ENCODE results near the gene CUL3. TPM values are rescaled to one million over a fixed set of nuclear protein-coding genes. Genes with fewer than 3 reads are reported as not detected.

Gene CUL3
- total and polyA plus RNA-seq, 8 donors, result 6.1 to 155 (median 53.2) TPM

DNA sequence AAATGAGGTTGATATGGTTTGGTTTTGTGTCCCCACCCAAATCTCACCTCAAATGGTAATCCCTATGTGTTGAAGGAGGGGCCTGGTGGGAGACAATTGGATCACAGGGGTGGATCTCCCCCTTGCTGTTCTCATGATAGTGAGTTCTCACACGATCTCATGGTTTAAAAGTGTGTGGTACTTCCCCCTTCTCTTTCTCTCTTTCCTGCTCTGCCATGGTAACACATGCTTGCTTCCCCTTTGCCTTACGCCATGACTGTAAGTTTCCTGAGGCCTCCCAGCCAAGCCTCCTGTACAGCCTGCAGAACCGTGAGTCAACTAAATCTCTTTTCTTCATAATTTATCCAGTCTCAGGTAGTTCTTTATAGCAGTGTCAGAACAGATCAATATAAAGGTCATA, 158.5 kb downstream of the CUL3 start:
- intact Hi-C loops (cut with DNase I; ENCODE audit: low total_unique reads), result no loop called here
- 59 to 84% (median 72%) methylated on average over 3 of the region's 3 CpGs for WGBS, 5 donors
- no peak for DNase-seq

DNA sequence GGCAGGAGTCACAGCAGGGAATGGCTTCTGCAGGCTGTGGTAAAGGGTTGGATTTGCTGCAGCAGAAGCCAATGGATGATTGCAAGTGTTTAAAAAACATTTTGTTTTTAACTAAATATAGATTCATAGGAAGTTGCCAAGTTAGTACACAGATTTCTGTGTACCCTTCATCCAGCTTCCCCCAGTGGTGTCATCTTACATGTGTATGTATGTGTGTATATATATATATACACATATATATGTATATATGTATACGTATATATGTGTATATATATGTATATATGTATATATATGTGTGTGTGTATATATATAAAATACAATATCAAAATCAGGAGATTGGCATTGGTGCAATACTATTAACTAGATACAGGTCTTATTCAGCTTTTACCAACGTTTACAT, 164.1 kb downstream of the CUL3 start:
- no peak overlapping the region for H3K4me3 ChIP-seq
- no peak overlapping the region for H3K27ac ChIP-seq
- H3K4me1 ChIP-seq, result no peaks in the 10 kb centered on the region
- no peak for DNase-seq
- TF ChIP-seq, protein P1, sequence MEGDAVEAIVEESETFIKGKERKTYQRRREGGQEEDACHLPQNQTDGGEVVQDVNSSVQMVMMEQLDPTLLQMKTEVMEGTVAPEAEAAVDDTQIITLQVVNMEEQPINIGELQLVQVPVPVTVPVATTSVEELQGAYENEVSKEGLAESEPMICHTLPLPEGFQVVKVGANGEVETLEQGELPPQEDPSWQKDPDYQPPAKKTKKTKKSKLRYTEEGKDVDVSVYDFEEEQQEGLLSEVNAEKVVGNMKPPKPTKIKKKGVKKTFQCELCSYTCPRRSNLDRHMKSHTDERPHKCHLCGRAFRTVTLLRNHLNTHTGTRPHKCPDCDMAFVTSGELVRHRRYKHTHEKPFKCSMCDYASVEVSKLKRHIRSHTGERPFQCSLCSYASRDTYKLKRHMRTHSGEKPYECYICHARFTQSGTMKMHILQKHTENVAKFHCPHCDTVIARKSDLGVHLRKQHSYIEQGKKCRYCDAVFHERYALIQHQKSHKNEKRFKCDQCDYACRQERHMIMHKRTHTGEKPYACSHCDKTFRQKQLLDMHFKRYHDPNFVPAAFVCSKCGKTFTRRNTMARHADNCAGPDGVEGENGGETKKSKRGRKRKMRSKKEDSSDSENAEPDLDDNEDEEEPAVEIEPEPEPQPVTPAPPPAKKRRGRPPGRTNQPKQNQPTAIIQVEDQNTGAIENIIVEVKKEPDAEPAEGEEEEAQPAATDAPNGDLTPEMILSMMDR (IDR thresholded peaks at IDR 0.05), result no peak
- TF ChIP-seq POLR2A (IDR thresholded peaks at IDR 0.05) (no peak), EP300 (IDR thresholded peaks at IDR 0.05) (no peak), POLR2AphosphoS5 (IDR thresholded peaks at IDR 0.05) (no peak)
- no peaks in the 10 kb centered on the region for H3K27me3 ChIP-seq
- 69 to 93% (median 88%) methylated on average over 2 of the region's 2 CpGs for WGBS, 5 donors
- intact Hi-C loops (cut with DNase I; ENCODE audit: low total_unique reads), result no loop called here
- no peaks in the 10 kb centered on the region for H3K36me3 ChIP-seq
- no peaks in the 10 kb centered on the region for H3K9me3 ChIP-seq

More for the DNA sequence above, 158.5 kb downstream of the CUL3 start:
- Histone ChIP-seq H3K27me3 (no peaks in the 10 kb centered on the region), H3K36me3 (no peaks in the 10 kb centered on the region), H3K9me3 (no peaks in the 10 kb centered on the region), H3K4me1 (no peaks in the 10 kb centered on the region), H3K27ac (no peak overlapping the region), H3K4me3 (no peak overlapping the region)
- TF ChIP-seq POLR2AphosphoS5 (IDR thresholded peaks at IDR 0.05), result no peak
- TF ChIP-seq POLR2A (IDR thresholded peaks at IDR 0.05), result no peak
- no peak for TF ChIP-seq EP300 (IDR thresholded peaks at IDR 0.05)
- TF ChIP-seq, protein P1 (IDR thresholded peaks at IDR 0.05), result no peak

Other genes with a start within 250 kb of the CUL3 start
- 1 to 10 TPM in 2 of 5 donors, under 1 TPM in 1, not detected in 2; 0.72 to 6.4 (median 3.5) TPM for gene FAM124B, start 183.3 kb downstream of the CUL3 start, total RNA-seq
- gene FAM124B, start 183.3 kb downstream of the CUL3 start, polyA plus RNA-seq, result under 1 TPM; 0.25 to 0.92 (median 0.56) TPM
- gene CCDC195, start 131.0 kb upstream of the CUL3 start, total RNA-seq, result not detected
- gene CCDC195, start 131.0 kb upstream of the CUL3 start, polyA plus RNA-seq, result not detected

All from stomach (tissue), 9 donors.